ENCODE data around the gene HOPX.

GRCh38 chr4:56626963-56627362 lies 54.1 kb downstream of the HOPX start:
- TF ChIP-seq CTCF (IDR thresholded peaks at IDR 0.05) (no peak), POLR2AphosphoS5 (IDR thresholded peaks at IDR 0.05) (no peak)
